HepG2 (cell line): ENCODE data around the gene NDST1. TPM values are rescaled to one million over a fixed set of nuclear protein-coding genes. Genes with fewer than 3 reads are reported as not detected.
A peak's percentile ranks its signal among the peaks of the same experiment; 100 is the strongest.

Experiments
- ATAC-seq: fragments of 200-7000 bp; cut with Tn5 transposase; 3 replicates; pipeline ENCODE4 v1.9.1; 2020; ENCODE audit warnings: mild to moderate bottlenecking, moderate library complexity
- BruUV-seq: library from RNA; stranded (reverse); fragments of 400-500 nt; replicated peaks from 2 replicates; lab custom pipeline; 2021; lab: Mats Ljungman, UMichigan
- CTCF ChIA-PET: fragments of 300-600 bp; formaldehyde crosslinking; extraction: SDS; loops from one replicate; lab custom pipeline; 2021; ENCODE audit warnings: low total read pairs, inconsistent platforms, low intra/inter-chr PET ratio; lab: Yijun Ruan, JAX
- POLR2A ChIA-PET: fragments of 350-600 bp; sonication (Branson Sonifier 250); formaldehyde crosslinking; loops from one replicate; lab custom pipeline; 2020; ENCODE audit warnings: antibody characterized with exemption, inconsistent platforms; lab: Yijun Ruan, JAX
- DNase-seq: peaks from one replicate; pipeline ENCODE4 v3.0.0-alpha.2; 2015; ENCODE audit warnings: low spot score
- FAIRE-seq: peaks from 3 replicates; lab custom pipeline; 2011; peaks lifted over from hg19 to GRCh38; lab: Jason Lieb, UNC
- H2AFZ ChIP-seq: one replicate; pipeline ENCODE4 v1.6.1; 2011; ENCODE audit warnings: low read length, inconsistent platforms
- H3K27ac ChIP-seq: fragments of 300-600 bp; 3 replicates; pipeline ENCODE4 v1.8.0; 2011; ENCODE audit warnings: mixed run types, mild to moderate bottlenecking, mixed read lengths, low read length, inconsistent platforms; ENCODE audit not compliant: insufficient read depth; ENCODE audit errors: extremely low read length
- H3K27me3 ChIP-seq, 2 experiments: fragments of 200-600 bp in 1 of 2; 2 replicates in 1 of 2; 3 replicates in 1 of 2; pipeline versions ENCODE4 v1.6.0 to v1.8.0; 2011; ENCODE audit warnings: low read length in 2 of 2, mild to moderate bottlenecking in 2 of 2, moderate library complexity in 2 of 2, inconsistent platforms in 1 of 2; ENCODE audit not compliant: insufficient read depth in 2 of 2, control insufficient read depth in 1 of 2
- H3K36me3 ChIP-seq, 2 experiments: fragments of 200-600 bp in 1 of 2; replicated peaks in 1 of 2; 2 replicates in 1 of 2; 3 replicates in 1 of 2; pipeline versions ENCODE4 v1.5.1 to v1.8.0; 2011; ENCODE audit warnings: low read length in 2 of 2, inconsistent platforms in 1 of 2; ENCODE audit not compliant: insufficient read depth in 2 of 2, control insufficient read depth in 1 of 2
- H3K4me1 ChIP-seq: 2 replicates; pipeline ENCODE4 v1.5.1; 2012; ENCODE audit warnings: low read length, inconsistent platforms; ENCODE audit not compliant: insufficient read depth
- H3K4me2 ChIP-seq: 2 replicates; pipeline ENCODE4 v1.6.0; 2011; ENCODE audit warnings: low read depth, low read length, inconsistent platforms
- H3K4me3 ChIP-seq, 3 experiments: fragments of 200-600 bp in 1 of 3; sonication (generic), shearing (Covaris generic) in 1 of 3; replicated peaks in 1 of 3; 2 replicates each; pipeline ENCODE4 v1.5.1; 2011 to 2016; ENCODE audit warnings: low read length in 3 of 3, inconsistent platforms in 2 of 3, low read depth in 2 of 3, mild to moderate bottlenecking in 2 of 3, control low read depth in 1 of 3, mixed read lengths in 1 of 3; ENCODE audit not compliant: insufficient read depth in 1 of 3
- H3K79me2 ChIP-seq: one replicate; pipeline ENCODE4 v1.6.1; 2011; ENCODE audit warnings: low read length, inconsistent platforms; ENCODE audit not compliant: insufficient read depth
- H3K9ac ChIP-seq: 2 replicates; pipeline ENCODE4 v1.6.0; 2011; ENCODE audit warnings: mild to moderate bottlenecking, low read depth, low read length, inconsistent platforms; ENCODE audit not compliant: insufficient read depth
- H3K9me3 ChIP-seq: 2 replicates; pipeline ENCODE4 v1.5.1; 2012; ENCODE audit warnings: mild to moderate bottlenecking, low read length
- H4K20me1 ChIP-seq: 2 replicates; pipeline ENCODE4 v1.6.0; 2011; ENCODE audit warnings: inconsistent platforms, mild to moderate bottlenecking, low read length, moderate library complexity; ENCODE audit not compliant: insufficient read depth
- ARNT2 ChIP-seq: sonication (generic); formaldehyde crosslinking; IDR thresholded peaks from 2 replicates; pipeline ENCODE4 v1.8.0; 2022; ENCODE audit warnings: mild to moderate bottlenecking, low read depth, missing genetic modification reagents, moderate library complexity
- ATF1 ChIP-seq: IDR thresholded peaks from 2 replicates; pipeline ENCODE4 v1.6.1; 2016; ENCODE audit warnings: mild to moderate bottlenecking, control low read depth
- ATRX ChIP-seq: sonication (generic); formaldehyde crosslinking; IDR thresholded peaks from 2 replicates; pipeline ENCODE4 v1.4.0; 2020; ENCODE audit warnings: missing genetic modification reagents, borderline replicate concordance
- MTA1 ChIP-seq: sonication (generic); formaldehyde crosslinking; IDR thresholded peaks from 2 replicates; pipeline ENCODE4 v1.4.0; 2020; ENCODE audit warnings: missing genetic modification reagents, mild to moderate bottlenecking, borderline replicate concordance
- NCOA1 ChIP-seq: sonication (generic); formaldehyde crosslinking; IDR thresholded peaks from 2 replicates; pipeline ENCODE4 v1.9.0; 2021; ENCODE audit warnings: missing genetic modification reagents
- NCOR1 ChIP-seq: fragments of 200-600 bp; sonication (generic); IDR thresholded peaks from 2 replicates; pipeline ENCODE4 v1.7.0; 2017; ENCODE audit warnings: antibody characterized with exemption, low read length, borderline replicate concordance
- NR3C1 ChIP-seq: sonication (generic); formaldehyde crosslinking; IDR thresholded peaks from 2 replicates; pipeline ENCODE4 v1.4.0; 2020; ENCODE audit warnings: missing genetic modification reagents
- SALL2 ChIP-seq: sonication (generic); formaldehyde crosslinking; IDR thresholded peaks from 2 replicates; pipeline ENCODE4 v1.8.1; 2023; ENCODE audit warnings: mild to moderate bottlenecking, missing genetic modification reagents, inconsistent platforms
- STAT5B ChIP-seq: sonication (generic); formaldehyde crosslinking; IDR thresholded peaks from 2 replicates; pipeline ENCODE4 v1.4.0; 2020; ENCODE audit warnings: missing genetic modification reagents
- ZBTB38 ChIP-seq: sonication (generic); formaldehyde crosslinking; IDR thresholded peaks from 2 replicates; pipeline ENCODE4 v1.5.1; 2020; ENCODE audit warnings: mild to moderate bottlenecking, missing genetic modification reagents
- ZMAT3 ChIP-seq: sonication (generic); formaldehyde crosslinking; conservative IDR thresholded peaks from 2 replicates; pipeline ENCODE4 v1.7.0; 2021; ENCODE audit warnings: missing genetic modification reagents
- ZNF121 ChIP-seq: sonication (generic); formaldehyde crosslinking; IDR thresholded peaks from 2 replicates; pipeline ENCODE4 v1.5.0; 2020; ENCODE audit warnings: mild to moderate bottlenecking, missing genetic modification reagents
- ZNF674 ChIP-seq: sonication (generic); formaldehyde crosslinking; IDR thresholded peaks from 2 replicates; pipeline ENCODE4 v1.5.0; 2020; ENCODE audit warnings: low read depth, mild to moderate bottlenecking, missing genetic modification reagents
- WGBS: methylation state at CpG from one replicate; pipeline ENCODE4 v1.1.6; 2017; ENCODE audit warnings: low lambda C conversion rate; 5-methylcytosine and 5-hydroxymethylcytosine counted together
- in situ Hi-C: cut with HindIII; loops from 2 replicates; pipeline ENCODE4 v1.10.0; 2017; ENCODE audit warnings: low pct_unique_long_range_greater_than_20kb; ENCODE audit not compliant: extremely low pct_ligation_motif_present
- intact Hi-C: fragments of 100-400 bp; cut with micrococcal nuclease; formaldehyde crosslinking; loops from one replicate; pipeline ENCODE4 v1.10.0; 2022; ENCODE audit not compliant: unreplicated experiment
- polyA plus RNA-seq, 8 experiments: library from polyadenylated mRNA; depleted of rRNA in 3 of 8; stranded (reverse) in 7 of 8; unstranded in 1 of 8; fragments of >200 nt; fragmentation: Illumina TruSeq in 4 of 8; extraction: Trizol in 4 of 8; gene quantifications; 2 replicates each; pipeline versions ENCODE4 v1.2.1 to v1.2.3, GENCODE V29; 2011 to 2016; ENCODE audit warnings: low read depth in 4 of 8, missing spikeins in 1 of 8, mixed read lengths in 1 of 8; ENCODE audit not compliant: insufficient read depth in 1 of 8
- total RNA-seq, 5 experiments: library from RNA; depleted of rRNA; stranded (reverse); fragments of >200 nt; fragmentation: Illumina TruSeq; extraction: Trizol; gene quantifications; 2 replicates each; pipeline ENCODE4 v1.2.3, GENCODE V29; 2016; ENCODE audit warnings: low read depth in 1 of 5
- TF ChIP-seq, protein P1 (sequence below): sonication (generic); formaldehyde crosslinking; IDR thresholded peaks from 2 replicates; pipeline ENCODE4 v1.8.1; 2023; ENCODE audit warnings: missing genetic modification reagents, inconsistent platforms, borderline replicate concordance
- TF ChIP-seq, protein P2 (sequence below): sonication (generic); formaldehyde crosslinking; conservative IDR thresholded peaks from 2 replicates; pipeline ENCODE4 v1.5.0; 2020; ENCODE audit warnings: missing genetic modification reagents

Gene NDST1
- total and polyA plus RNA-seq, 2 of the 13 experiments (the other 11 are each of a cell fraction or from before 2014, with no cell fraction given): 23.8 to 26.2 TPM

DNA sequence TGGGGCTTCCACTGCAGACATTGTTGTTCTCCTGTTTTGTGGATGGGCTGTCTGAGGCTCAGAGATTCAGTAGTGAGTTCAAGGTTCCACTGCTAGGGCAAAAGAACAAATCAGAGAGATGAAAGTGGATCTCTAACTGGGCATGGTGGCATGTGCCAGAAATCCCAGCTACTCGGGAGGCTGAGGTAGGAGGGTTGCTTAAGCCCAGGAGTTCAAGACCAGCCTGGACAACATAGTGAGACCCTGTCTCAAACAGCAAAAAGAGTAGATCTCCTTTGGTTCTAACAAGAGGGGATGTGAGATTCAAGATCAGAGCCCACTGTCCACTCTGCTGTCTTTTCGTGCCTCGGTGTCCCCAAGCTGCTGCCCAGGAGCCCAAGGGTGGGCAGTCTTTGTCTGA, 11.8 kb upstream of the NDST1 start:
- H2AFZ ChIP-seq: no peak overlapping the region
- no peak overlapping the region for H3K4me2 ChIP-seq
- TF ChIP-seq ZNF121 (CRISPR knock-in tag) (peak; percentile 85), SALL2 (CRISPR knock-in tag) (no peak), ATF1 (no peak), ZNF674 (CRISPR knock-in tag) (no peak), MTA1 (no peak), ZMAT3 (CRISPR knock-in tag) (no peak), ZBTB38 (CRISPR knock-in tag) (no peak)
- TF ChIP-seq, protein P1, sequence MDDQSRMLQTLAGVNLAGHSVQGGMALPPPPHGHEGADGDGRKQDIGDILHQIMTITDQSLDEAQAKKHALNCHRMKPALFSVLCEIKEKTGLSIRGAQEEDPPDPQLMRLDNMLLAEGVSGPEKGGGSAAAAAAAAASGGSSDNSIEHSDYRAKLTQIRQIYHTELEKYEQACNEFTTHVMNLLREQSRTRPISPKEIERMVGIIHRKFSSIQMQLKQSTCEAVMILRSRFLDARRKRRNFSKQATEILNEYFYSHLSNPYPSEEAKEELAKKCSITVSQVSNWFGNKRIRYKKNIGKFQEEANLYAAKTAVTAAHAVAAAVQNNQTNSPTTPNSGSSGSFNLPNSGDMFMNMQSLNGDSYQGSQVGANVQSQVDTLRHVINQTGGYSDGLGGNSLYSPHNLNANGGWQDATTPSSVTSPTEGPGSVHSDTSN (CRISPR knock-in tag): no peak
- BruUV-seq: TSS peak; percentile 11
- ChIA-PET POLR2A (interaction anchor here (2.0 kb wide), 1 partner anchor 26 kb away, joined by 6 read pairs; no protein-coding TSS in a partner anchor), CTCF (no interaction called here)
- no peak overlapping the region for H3K27ac ChIP-seq
- no peak overlapping the region for H3K9ac ChIP-seq
- peaks cover 80% of the 10 kb centered on the region for H3K79me2 ChIP-seq
- H3K4me3 ChIP-seq: no peak overlapping the region
- peaks cover 61% of the 10 kb centered on the region for H4K20me1 ChIP-seq
- peaks cover 1 to 55% of the 10 kb centered on the region in 2 experiments; a peak in 3 of 5 replicates for H3K36me3 ChIP-seq
- ATAC-seq: no peak
- FAIRE-seq: no peak
- in situ Hi-C loops: no loop called here
- H3K4me1 ChIP-seq: peaks cover 67% of the 10 kb centered on the region
- 100% methylated on average over 1 of the region's 3 CpGs for WGBS
- no peak for DNase-seq
- H3K27me3 ChIP-seq: no peaks in the 10 kb centered on the region
- intact Hi-C loops: no loop called here
- no peaks in the 10 kb centered on the region for H3K9me3 ChIP-seq

DNA sequence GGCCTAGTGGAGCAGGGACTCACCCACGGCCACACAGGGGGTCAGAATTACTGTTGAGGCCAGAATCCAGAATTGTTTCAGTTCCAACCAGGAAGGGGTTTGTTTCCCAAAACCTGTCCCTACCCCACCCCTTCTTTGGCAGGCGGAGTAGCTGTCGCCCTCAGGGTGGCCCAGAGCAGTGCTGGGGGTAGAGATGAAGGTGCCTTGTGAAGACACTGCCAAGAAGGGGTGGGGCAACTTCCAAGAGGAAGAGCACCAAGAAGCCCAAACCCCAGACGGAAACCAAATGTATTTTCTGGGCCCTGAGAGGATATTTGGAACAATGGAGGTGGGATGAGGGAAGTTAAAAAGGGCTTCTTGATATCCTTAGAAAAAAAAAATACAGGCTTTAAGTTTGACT, 11.4 kb upstream of the NDST1 start:
- H3K9me3 ChIP-seq: no peaks in the 10 kb centered on the region
- no TSS peak for BruUV-seq
- H3K4me1 ChIP-seq: peaks cover 67% of the 10 kb centered on the region
- H3K4me2 ChIP-seq: no peak overlapping the region
- no peak overlapping the region for H3K4me3 ChIP-seq
- FAIRE-seq (no peak), DNase-seq (no peak), ATAC-seq (no peak)
- H4K20me1 ChIP-seq: peaks cover 61% of the 10 kb centered on the region
- H3K79me2 ChIP-seq: peaks cover 79% of the 10 kb centered on the region
- H3K9ac ChIP-seq: no peak overlapping the region
- 97% methylated on average over 4 of the region's 4 CpGs for WGBS
- H3K27me3 ChIP-seq: no peaks in the 10 kb centered on the region
- H3K36me3 ChIP-seq: peaks cover 1 to 55% of the 10 kb centered on the region in 2 experiments; a peak in 3 of 5 replicates
- H2AFZ ChIP-seq: no peak overlapping the region
- in situ Hi-C loops (no loop called here), intact Hi-C loops (no loop called here)
- POLR2A ChIA-PET: interaction anchor here (2.0 kb wide), 1 partner anchor 26 kb away, joined by 6 read pairs; no protein-coding TSS in a partner anchor
- no peak overlapping the region for H3K27ac ChIP-seq
- CTCF ChIA-PET: no interaction called here
- TF ChIP-seq NCOA1 (CRISPR knock-in tag): no peak
- TF ChIP-seq, protein P2, sequence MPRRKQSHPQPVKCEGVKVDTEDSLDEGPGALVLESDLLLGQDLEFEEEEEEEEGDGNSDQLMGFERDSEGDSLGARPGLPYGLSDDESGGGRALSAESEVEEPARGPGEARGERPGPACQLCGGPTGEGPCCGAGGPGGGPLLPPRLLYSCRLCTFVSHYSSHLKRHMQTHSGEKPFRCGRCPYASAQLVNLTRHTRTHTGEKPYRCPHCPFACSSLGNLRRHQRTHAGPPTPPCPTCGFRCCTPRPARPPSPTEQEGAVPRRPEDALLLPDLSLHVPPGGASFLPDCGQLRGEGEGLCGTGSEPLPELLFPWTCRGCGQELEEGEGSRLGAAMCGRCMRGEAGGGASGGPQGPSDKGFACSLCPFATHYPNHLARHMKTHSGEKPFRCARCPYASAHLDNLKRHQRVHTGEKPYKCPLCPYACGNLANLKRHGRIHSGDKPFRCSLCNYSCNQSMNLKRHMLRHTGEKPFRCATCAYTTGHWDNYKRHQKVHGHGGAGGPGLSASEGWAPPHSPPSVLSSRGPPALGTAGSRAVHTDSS: no peak
- TF ChIP-seq ARNT2 (CRISPR knock-in tag): no peak
- TF ChIP-seq NR3C1 (CRISPR knock-in tag): no peak
- TF ChIP-seq STAT5B (CRISPR knock-in tag): no peak
- TF ChIP-seq NCOR1: no peak
- TF ChIP-seq ATRX (CRISPR knock-in tag): no peak
